HFF-Myc (cell line): ENCODE measurements around the gene BACH2.

Source experiments
- DNase-seq: peaks from one replicate; pipeline ENCODE4 v3.0.0-alpha.2; 2011; ENCODE audit warnings: low read depth; ENCODE audit errors: extremely low read depth
- H3K4me3 ChIP-seq: replicated peaks from 2 replicates; pipeline ENCODE4 v1.5.1; 2011; ENCODE audit warnings: low read depth, mild to moderate bottlenecking, control low read depth, low read length
- TF ChIP-seq, protein P1 (sequence below): IDR thresholded peaks from 2 replicates; pipeline ENCODE4 v1.5.1; 2012; ENCODE audit warnings: mild to moderate bottlenecking, low read depth, low read length, control low read depth; ENCODE audit errors: missing control alignments

Gene BACH2

DNA sequence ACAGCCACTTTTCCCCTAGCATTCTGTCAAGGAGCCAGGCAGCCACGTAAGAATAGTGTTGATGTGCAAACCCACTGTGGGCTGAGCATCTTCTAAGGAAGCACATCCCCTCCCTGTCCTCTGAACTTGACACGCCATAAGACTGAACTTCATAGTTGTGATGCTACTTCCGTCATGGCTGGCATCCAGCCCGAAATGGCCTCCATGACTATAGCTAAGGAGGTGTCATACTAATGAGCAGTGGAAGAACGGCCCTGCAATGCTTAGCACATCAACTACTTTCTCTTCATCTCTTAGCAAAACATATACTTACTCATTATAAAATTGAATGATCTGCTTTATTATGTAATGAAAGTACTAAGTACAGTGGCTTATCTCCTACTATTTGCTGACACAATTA, 292.1 kb downstream of the BACH2 start:
- H3K4me3 ChIP-seq, result no peak overlapping the region
- TF ChIP-seq, protein P1, sequence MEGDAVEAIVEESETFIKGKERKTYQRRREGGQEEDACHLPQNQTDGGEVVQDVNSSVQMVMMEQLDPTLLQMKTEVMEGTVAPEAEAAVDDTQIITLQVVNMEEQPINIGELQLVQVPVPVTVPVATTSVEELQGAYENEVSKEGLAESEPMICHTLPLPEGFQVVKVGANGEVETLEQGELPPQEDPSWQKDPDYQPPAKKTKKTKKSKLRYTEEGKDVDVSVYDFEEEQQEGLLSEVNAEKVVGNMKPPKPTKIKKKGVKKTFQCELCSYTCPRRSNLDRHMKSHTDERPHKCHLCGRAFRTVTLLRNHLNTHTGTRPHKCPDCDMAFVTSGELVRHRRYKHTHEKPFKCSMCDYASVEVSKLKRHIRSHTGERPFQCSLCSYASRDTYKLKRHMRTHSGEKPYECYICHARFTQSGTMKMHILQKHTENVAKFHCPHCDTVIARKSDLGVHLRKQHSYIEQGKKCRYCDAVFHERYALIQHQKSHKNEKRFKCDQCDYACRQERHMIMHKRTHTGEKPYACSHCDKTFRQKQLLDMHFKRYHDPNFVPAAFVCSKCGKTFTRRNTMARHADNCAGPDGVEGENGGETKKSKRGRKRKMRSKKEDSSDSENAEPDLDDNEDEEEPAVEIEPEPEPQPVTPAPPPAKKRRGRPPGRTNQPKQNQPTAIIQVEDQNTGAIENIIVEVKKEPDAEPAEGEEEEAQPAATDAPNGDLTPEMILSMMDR, result no peak
- no peak for DNase-seq

DNA sequence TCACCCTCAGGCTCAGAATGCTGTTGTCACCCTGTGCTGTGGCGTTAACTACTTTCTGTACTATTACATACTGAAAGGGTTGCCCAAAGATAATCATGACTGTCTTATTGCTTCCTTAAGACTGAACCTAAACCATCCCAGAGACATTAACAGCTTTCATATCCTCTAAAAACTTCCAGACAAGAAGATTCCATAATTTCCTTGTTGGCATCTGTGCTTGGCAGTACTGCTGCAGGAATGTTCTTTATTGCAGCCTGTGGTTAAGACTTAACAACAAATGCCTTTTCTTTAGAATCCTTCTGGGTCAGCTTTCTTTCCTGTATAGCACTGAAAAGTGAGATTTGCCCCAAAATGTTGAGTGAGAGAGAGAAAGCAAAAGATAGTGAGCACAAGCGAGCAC, 292.7 kb downstream of the BACH2 start:
- TF ChIP-seq, protein P1, result no peak
- no peak overlapping the region for H3K4me3 ChIP-seq
- DNase-seq, result no peak

DNA sequence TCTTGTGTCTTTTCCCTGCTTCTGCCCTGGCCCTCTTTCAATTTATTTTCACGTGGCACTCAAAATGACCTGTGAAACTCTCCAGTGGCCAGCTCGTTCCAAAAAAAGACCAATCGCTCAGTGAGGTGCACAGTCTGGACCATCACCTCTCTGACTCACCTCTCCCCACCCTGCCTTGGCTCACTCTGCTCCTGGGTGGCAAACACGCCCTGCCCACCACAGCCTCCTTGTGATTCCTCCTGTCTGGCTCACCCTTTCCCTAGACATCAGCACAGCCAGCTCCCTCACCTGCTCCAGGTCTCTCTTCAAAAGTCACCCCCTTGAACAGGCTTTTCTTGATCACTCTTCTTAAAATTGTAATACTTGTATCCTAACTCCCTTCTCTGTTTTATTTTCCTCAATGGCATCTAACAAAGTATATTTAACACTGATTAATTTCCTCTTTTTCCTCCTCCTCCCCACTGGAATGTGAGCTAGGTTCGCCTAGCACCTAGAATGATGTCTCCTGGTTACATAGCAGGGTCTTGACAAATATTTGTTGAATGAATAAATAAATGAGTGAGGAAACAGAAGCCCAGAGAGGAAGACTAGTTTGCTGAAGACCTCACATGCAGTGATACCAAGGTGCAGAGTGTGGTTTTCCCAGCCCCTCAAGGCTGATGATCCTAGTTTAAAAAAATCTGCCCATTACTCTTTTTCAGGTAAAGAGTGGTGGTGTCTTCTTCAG, 293.4 kb downstream of the BACH2 start:
- no peak overlapping the region for H3K4me3 ChIP-seq
- TF ChIP-seq, protein P1, result no peak
- no peak for DNase-seq

DNA sequence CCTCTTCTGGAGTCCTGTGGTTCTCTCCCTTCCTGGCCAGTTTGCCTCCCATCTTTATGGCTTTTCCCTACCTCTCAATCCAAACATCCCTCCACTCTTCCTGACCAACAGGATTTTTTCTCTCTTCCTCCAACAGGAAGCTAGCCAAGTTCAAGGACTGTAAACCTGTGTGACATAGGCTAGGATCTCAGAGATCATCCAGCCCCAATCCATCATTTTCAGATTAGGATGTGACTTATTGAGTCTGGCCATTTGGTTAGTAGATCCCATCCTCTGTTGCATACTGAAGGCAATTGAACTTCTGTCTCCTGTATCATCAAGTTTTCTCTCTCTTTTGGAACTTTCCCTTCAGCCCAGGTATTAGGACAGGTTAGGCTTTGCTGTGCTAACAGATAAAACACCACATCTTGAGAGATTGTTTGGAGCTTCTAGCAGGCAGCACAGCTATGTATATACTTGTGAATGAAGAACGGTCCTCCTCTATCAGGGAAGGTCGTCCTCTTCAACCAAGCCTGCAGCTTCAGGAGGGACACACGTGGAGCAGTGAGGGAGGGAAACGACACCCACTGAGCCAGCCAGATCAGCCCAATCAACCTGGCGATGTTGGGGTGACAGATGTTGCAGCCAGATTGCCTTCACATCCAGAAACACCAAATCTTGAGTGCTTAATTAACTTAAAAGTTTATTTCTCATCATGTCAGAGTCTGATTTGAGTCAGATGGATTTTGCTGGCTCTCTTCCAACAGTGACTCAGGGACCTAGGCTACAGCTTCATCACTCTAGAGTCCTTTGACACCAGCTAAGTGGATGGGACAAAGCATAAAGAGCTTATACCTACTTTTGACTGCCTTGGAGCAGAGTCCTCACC, 295.5 kb downstream of the BACH2 start:
- no peak for DNase-seq
- H3K4me3 ChIP-seq, result no peak overlapping the region
- TF ChIP-seq, protein P1, result no peak

DNA sequence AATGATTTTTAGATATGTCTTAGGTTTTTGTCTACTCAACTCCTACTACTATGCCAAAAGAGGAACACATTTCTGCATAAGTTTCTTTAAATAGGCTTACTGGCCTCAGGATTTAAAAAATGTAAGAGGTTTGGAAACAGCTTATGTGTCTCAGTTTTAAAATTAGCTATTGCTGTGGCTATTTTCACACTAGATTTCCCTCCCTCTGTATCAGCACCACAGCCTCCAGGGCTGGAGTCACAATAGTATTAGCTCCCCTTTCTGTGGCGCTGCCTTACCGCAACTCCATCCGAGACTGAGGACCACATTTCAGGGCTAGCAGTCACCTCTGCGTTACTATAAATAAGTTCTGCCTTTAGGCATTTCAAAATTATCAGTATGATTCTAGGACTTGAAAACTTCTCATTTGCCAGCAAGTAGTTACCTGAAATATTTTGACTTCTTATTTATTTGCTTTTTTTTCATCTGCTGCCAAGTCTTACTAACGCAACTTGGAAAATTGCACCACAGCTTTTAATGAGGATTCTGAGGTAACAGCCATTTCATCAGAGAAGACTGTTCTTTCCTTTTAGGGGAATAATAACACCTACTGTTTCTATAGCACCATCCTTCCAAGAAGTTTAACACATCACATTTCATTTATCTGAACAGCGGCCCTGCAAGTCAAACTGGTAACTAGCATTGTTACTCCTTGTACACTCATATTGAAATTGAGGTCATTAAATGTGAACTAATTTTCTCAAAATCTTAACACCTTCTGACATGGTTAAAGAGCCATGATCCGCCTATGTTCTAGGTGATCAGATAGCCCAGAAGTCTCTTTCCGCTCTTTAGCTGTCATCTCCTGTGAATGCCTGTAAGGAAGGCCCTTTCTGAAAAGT, 296.5 kb downstream of the BACH2 start:
- no peak overlapping the region for H3K4me3 ChIP-seq
- no peak for DNase-seq
- TF ChIP-seq, protein P1, result no peak

DNA sequence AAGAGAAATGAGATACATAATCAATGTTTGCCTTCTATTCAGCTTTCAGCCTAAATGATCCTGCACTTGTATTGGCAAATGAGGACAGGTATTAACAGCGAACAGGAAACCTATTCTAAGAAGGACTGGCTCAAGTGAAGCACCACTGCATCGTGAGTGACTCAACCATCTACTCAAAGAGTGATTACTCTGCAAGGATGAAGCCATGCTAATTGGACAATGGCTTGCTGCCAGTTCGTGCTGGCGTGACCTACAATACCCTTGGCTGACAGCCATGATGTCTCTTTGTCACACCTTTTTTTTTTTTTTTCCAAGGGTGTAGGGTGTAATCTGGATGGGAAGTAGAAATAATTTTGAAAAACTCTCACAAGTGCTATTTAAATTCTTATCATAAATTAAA, 297.5 kb downstream of the BACH2 start:
- no peak for DNase-seq
- TF ChIP-seq, protein P1, result no peak
- H3K4me3 ChIP-seq, result no peak overlapping the region
